Measurements from ENCODE around the gene TTC28.

TTC28 gene

DNA sequence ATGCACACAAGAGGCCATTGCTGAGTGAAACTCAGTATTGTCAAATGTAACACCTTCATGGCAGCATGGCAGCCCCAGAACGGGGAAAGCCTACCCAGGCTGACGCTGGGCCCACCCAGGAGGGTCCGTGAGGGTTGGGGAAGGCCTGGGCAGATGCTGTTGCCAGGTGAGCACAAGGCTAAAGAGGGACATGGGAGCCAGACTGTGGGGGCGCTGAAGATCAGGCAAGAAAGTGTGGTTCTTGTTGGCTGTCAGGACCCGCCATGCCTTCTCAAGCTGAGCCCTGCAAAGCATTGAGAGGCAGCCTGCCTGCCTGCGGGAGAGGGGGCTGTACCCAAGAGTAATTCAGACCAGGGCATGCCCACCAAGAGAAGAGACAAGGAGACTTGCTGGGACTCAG is 675.6 kb downstream of the TTC28 start:
- no peak for DNase-seq
- in situ Hi-C loops (cut with MboI; ENCODE audit: low pct_unique_long_range_greater_than_20kb, low sequenced_read_pairs), result no loop called here

- no peak for DNase-seq
- in situ Hi-C loops (cut with MboI; ENCODE audit: low pct_unique_long_range_greater_than_20kb, low sequenced_read_pairs), result no loop called here
Observed at GRCh38 chr22:28002863-28003565, 676.6 kb downstream of the TTC28 start.

GRCh38 chr22:28002181-28002700 is 677.4 kb downstream of the TTC28 start:
- in situ Hi-C loops (cut with MboI; ENCODE audit: low pct_unique_long_range_greater_than_20kb, low sequenced_read_pairs), result no loop called here
- no peak for DNase-seq

DNA sequence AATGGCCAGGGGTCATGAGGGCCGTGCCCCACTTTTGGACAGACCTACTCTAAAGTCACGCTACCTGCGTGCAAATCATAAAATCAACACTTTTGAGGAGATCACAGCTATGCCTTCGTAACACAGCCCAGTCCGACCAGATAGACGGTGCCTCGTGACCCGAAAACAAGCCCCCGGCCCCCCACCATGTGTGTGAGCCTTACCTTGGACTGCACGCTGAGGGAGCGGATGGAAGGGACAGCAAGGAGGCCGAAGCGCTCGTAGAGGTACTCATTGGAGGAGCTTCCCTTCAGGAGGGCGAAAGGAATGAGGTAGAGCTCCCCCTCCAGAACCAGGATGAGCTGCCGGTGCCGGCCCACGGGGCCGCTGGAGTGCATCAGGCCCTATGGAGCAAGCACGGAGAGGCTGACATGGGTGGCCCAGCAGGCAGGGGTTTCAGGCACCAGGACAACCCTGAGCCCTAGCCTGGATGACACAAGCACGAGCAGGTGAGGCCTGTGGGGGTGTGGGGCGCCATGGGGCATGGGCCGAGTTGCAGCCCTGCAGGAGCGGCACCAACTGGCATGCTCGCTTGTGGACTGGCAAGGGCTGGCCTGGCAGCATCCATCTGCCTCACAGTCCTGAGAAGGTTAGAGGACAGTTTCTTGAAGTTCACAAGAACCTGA is 678.3 kb downstream of the TTC28 start:
- no peak for DNase-seq
- in situ Hi-C loops (cut with MboI; ENCODE audit: low pct_unique_long_range_greater_than_20kb, low sequenced_read_pairs), result no loop called here

DNA sequence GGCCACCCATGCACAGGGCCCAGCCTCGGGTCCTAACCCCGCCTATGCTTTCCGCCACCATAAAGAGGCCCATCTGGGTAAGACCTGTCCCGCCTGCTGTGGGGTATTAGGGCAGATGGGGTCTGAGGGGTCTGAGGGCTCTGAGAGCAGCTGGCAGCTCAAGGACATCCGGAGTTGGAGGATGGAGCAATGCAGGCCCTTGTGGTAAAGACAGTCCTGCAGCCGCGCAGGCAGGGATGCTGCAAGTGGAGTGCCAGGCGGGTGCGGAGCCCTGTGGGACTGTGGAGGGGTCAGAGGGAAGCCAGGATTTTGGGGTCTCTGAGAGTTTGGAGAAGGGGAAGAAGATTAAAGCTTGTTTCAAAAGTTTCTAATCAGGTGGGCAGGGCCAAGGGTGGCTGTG is 679.3 kb downstream of the TTC28 start:
- in situ Hi-C loops (cut with MboI; ENCODE audit: low pct_unique_long_range_greater_than_20kb, low sequenced_read_pairs), result no loop called here
- no peak for DNase-seq

DNA sequence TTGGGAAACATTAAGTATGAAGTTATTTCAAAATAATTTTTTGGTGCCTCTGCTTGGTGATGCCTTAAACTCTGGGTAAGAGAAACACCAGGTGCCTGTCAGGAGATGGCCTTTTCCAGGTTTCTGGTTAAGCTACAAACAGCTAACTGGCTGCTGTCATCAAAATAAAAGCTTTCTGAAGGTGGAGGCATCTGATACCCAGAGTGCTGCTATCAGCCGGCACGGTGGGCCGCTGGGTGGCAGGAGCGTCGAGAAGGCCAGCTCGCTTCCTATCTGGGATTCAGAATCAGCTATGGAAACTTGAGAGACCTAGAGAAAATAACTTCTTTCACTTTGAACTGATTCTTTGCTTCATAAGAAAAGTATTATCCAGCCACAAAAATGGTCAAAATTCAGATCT is 679.8 kb downstream of the TTC28 start:
- in situ Hi-C loops (cut with MboI; ENCODE audit: low pct_unique_long_range_greater_than_20kb, low sequenced_read_pairs), result no loop called here
- DNase-seq, result no peak

GRCh38 chr22:27998511-27999410 is 680.9 kb downstream of the TTC28 start:
- no peak for DNase-seq
- in situ Hi-C loops (cut with MboI; ENCODE audit: low pct_unique_long_range_greater_than_20kb, low sequenced_read_pairs), result no loop called here

DNA sequence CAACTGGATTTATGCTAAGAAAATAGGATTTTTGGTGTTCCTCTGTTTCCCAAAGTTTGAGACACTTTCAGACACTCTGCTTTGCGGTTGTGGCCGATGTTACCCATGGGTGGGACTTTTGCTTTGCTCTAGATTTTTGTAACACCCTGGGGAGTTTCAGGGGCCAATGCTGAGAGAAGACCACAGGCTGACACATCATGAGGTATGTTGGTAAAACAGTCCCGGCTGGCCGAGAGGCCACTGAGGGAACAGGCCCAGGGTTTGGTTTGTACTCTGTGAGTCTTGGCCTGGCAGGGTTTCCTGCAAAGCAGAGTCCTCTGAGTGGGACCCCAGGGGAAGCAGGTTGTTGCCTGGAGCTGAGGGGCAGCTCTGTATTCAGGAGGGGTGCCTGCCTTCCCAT is 682.1 kb downstream of the TTC28 start:
- in situ Hi-C loops (cut with MboI; ENCODE audit: low pct_unique_long_range_greater_than_20kb, low sequenced_read_pairs), result no loop called here
- no peak for DNase-seq

DNA sequence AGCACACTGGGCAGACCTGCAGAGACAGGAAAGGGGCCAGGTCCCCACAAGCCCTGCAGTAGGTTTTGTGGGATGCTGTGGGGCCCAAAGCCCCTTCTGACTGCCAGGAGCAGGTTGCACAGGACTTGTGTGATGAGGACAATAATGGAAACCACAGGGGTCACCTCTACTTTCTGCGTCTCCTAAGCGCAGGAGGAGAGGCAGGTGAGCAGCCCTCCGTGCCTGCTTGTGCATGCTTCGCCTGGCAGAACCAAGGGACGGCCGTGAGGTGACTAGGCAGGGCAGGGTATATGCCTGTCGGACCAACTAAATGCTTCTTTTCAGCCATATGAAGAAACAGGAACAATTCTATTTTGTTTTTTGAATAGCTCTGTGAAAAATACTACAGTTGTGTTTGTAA is 682.7 kb downstream of the TTC28 start:
- DNase-seq, result no peak

GRCh38 chr22:27996529-27996925 is 683.1 kb downstream of the TTC28 start:
- DNase-seq, result no peak
- in situ Hi-C loops (cut with MboI; ENCODE audit: low pct_unique_long_range_greater_than_20kb, low sequenced_read_pairs), result no loop called here

More for the DNA sequence above, 682.7 kb downstream of the TTC28 start:
- in situ Hi-C loops (cut with MboI; ENCODE audit: low pct_unique_long_range_greater_than_20kb, low sequenced_read_pairs), result no loop called here

DNA sequence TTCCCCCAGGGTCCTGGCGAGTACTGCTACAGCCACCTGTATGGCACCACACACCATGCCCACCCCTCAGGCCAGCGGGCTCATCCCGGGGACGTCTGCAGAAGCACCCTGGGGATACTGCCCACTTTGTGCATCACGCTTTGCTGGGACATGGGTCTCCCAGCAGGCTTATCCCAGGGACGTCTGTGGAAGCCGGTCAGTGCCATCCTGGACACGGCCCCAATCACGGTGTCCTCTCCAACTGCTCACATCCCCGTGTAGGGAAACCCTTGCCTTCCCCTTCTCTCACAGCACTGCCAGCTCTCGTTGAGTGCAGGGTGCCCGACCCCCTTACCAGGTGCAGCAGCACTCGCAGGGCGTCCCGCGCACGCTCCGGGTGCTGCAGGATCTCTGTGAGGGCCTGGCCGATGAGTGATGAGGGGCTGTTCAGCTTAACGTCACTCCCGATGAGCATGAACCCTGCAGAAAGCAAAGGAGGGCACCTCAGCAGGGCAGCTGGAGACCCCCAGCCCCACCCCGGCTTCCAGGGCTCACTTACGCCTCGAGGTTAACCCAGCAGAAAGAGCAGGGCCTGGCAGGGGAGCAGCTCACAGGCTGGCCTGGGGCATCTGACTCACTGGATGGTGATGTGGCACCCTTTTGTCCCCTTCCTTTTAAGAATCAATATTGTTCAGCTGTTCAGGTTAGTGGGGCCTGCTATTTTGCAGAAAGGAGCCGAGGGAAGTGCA is 683.7 kb downstream of the TTC28 start:
- DNase-seq, result no peak
- in situ Hi-C loops (cut with MboI; ENCODE audit: low pct_unique_long_range_greater_than_20kb, low sequenced_read_pairs), result no loop called here

DNA sequence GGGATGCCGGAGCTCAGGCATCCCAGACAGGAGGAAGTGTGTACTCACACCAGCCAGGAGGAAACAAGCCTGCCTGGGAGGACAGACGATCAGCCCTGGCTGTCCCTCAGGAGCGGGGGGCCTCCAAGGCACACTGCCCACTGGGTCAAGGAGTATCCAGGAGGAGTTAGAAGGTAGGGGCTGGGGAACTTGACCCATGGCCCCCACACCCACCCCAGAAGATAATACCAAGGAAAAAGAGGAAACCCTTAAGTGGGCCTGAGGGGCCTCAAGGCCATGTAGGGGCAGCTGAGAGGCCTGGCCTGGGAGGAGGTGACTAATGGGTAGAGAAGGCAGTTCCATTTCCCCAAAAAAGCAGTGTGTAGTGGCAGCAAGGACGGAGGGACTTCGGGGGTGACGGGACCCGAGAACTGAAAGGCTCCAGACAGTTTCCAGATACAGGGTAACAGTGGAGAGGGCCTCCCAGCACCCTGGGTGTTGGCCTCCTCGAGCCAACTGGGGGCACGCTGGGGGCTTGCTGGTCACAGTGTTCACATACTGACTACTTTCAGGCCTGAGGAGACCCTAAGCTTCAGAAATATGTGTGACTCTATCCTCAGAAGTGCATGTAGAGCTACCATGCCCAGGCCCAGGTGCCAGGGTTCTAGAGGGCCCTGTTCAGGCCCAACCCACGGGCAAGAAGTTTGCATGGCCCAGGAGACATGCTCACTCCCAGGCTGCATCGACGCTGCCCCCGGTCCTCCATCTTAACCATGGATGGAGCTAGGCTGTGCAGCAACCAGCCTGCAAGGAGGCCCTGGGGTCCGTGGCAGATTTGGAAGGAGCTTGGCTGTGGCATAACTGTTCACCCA is 684.9 kb downstream of the TTC28 start:
- in situ Hi-C loops (cut with MboI; ENCODE audit: low pct_unique_long_range_greater_than_20kb, low sequenced_read_pairs), result no loop called here
- no peak for DNase-seq

DNA sequence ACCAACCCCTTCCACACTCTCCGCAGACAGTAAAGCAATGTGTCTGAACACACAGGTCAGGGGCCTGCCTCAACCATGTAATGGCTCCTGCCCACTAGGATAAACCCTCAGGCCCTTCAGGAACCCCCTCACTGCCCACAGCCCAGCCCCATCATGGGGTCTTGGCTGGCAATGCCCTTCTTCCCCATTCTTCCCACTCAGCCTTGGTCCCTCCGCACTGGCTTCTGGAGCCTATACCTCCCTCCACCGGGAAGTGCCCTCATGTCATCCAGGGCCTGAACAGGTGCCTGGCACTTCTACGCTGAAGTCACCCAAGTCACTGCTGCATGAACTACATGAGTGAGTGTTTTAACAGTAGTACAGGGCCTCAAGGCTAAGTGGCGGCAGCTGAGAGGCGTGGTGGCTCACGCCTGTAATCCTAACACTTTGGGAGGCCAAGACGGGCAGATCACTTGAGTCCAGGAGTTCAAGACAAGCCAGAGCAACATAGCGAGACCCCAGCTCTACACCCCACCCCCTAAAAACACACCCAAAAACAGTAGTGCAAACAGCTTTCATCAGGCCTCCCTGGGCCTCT is 685.8 kb downstream of the TTC28 start:
- no peak for DNase-seq
- in situ Hi-C loops (cut with MboI; ENCODE audit: low pct_unique_long_range_greater_than_20kb, low sequenced_read_pairs), result no loop called here

DNA sequence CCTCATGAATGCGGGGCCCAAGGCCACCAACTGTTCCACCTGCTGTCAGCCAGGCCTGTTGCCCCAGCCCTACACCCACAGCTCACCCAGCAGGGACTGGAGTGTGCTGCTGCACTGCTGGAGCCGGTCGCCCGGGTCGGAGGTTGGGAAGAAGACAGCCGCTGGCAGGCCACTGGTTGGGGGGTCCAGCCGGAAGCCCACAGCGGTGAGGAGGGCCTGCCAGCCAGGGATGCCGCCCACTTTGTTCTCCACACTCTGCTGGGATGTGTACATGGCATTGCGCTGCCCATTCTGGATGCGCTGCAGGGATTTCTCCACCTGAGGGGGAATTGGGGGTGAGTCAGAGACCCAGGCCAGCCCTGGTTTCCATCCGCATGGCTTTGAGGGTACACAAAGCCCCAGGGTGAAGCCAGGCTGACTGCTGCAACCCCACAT is 686.4 kb downstream of the TTC28 start:
- no peak for DNase-seq
- in situ Hi-C loops (cut with MboI; ENCODE audit: low pct_unique_long_range_greater_than_20kb, low sequenced_read_pairs), result no loop called here

DNA sequence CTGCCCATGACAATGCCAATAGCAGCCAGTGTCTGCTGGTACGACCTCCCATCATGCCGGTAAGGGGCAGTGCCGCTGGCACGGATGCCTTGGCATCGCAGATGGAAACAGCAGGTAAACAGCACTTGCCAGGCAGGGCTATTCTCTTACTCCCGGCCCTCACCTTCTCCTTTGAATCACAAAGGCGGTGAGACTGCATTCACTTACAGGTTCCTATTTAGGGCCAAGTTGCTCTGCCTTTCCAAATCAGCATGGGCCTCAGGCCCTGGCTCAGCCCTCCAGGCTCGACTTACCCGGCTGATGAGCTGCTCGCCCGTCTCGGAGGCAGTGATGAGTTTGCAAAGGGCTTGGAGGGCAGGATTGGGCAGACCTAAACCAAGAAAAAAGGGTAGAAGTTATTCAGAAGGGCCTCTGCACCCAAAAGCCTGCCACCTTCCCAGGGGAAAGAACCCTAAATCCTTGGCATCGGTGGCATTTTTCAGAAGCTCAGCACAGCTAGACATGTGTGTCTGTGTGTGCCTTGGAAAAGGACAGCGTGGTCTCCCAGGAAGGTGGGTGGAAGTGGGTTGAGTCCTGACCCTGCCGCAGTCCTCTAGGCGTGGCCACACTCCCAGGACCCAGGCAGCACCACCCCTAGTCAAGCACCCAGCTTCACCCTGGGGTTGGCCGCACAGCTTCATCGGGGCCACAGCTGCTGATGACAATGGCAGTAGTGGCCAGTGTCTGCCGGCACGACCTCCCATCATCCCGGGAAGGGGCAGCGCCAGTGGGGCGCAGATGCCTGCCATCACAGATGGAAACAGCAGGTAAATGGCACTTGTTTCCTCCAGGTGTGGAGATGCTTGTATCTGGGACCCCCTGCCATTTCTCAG is 687.1 kb downstream of the TTC28 start:
- DNase-seq, result no peak
- in situ Hi-C loops (cut with MboI; ENCODE audit: low pct_unique_long_range_greater_than_20kb, low sequenced_read_pairs), result no loop called here

- in situ Hi-C loops (cut with MboI; ENCODE audit: low pct_unique_long_range_greater_than_20kb, low sequenced_read_pairs), result no loop called here
- no peak for DNase-seq
Observed at GRCh38 chr22:27991586-27992293, 687.9 kb downstream of the TTC28 start.

DNA sequence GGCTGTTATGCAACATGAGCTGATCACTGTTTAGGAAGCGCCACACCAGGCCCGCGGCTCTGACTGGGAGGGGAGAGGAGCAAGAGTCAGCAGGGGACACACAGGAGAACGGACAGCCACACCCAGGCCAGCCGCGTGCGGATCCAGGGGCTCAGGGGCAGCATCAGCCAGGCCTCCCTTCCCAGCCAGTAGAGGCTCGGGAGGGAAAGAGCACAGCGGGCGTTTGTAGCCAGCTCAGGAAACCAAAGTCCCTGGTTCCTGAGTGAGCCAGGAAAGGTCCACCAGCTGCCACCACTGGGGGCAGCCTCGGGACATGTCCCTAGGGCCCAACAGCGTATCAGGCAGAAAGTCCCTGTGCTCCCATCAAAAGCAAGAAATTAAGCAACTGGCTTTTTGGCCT is 688.8 kb downstream of the TTC28 start:
- peak; percentile 45 for DNase-seq
- in situ Hi-C loops (cut with MboI; ENCODE audit: low pct_unique_long_range_greater_than_20kb, low sequenced_read_pairs), result no loop called here

Data from KBM-7 (cell line).